ENCODE measurements around the gene TMEM53. TPM values are rescaled to one million over a fixed set of nuclear protein-coding genes. Genes with fewer than 3 reads are reported as not detected.

The TMEM53 gene
- total RNA-seq, 1 experiment from 2014 or later, result 8.2 TPM

GRCh38 chr1:44651069-44651468 lies 23.2 kb downstream of the TMEM53 start:
- H3K9me3 Mint-ChIP-seq, result no peaks in the 10 kb centered on the region
- no peak overlapping the region for H3K4me3 Mint-ChIP-seq
- H3K27ac Mint-ChIP-seq, result no peak overlapping the region
- POLR2A ChIA-PET, result interaction anchor here (0.7 to 1.4 kb wide), 4 partner anchors 19 to 433 kb away, joined by 3 to 5 read pairs (median 4); no protein-coding TSS in a partner anchor
- ATAC-seq (no peak), DNase-seq (ENCODE audit: low spot score) (no peak)
- H3K36me3 Mint-ChIP-seq, result peaks cover 26% of the 10 kb centered on the region
- CTCF ChIA-PET, result interaction anchor here (0.6 to 5.4 kb wide), 17 partner anchors 10 to 1887 kb away, joined by 3 to 112 read pairs (median 9); partner anchors contain the start of genes ARMH1 and TMEM53
- peaks cover 26% of the 10 kb centered on the region for H3K4me1 Mint-ChIP-seq
- TF ChIP-seq ATF2 (CRISPR knock-in tag; IDR thresholded peaks at IDR 0.05; ENCODE audit: borderline replicate concordance, low read depth), result no peak
- no peak for TF ChIP-seq FOXP1 (CRISPR knock-in tag; IDR thresholded peaks at IDR 0.05; ENCODE audit: borderline replicate concordance)
- no peak for TF ChIP-seq AFF4 (CRISPR knock-in tag; IDR thresholded peaks at IDR 0.05; ENCODE audit: borderline replicate concordance)
- no peak for TF ChIP-seq RELA (CRISPR knock-in tag; IDR thresholded peaks at IDR 0.05; ENCODE audit: borderline replicate concordance)
- TF ChIP-seq ATF1 (CRISPR knock-in tag; IDR thresholded peaks at IDR 0.05), result no peak
- no peak for TF ChIP-seq IRF2 (CRISPR knock-in tag; IDR thresholded peaks at IDR 0.05; ENCODE audit: borderline replicate concordance, low read depth)
- TF ChIP-seq ZNF423 (CRISPR knock-in tag; IDR thresholded peaks at IDR 0.05), result no peak
- TF ChIP-seq NR1H2 (CRISPR knock-in tag; IDR thresholded peaks at IDR 0.05), result no peak
- TF ChIP-seq TCF7 (CRISPR knock-in tag; IDR thresholded peaks at IDR 0.05; ENCODE audit: low read depth), result no peak
- TF ChIP-seq ARID4B (CRISPR knock-in tag; IDR thresholded peaks at IDR 0.05; ENCODE audit: borderline replicate concordance), result no peak
- no peak for TF ChIP-seq ZNF121 (CRISPR knock-in tag; IDR thresholded peaks at IDR 0.05)
- no peak for TF ChIP-seq ZNF532 (CRISPR knock-in tag; IDR thresholded peaks at IDR 0.05; ENCODE audit: borderline replicate concordance)
- no peaks in the 10 kb centered on the region for H3K27me3 Mint-ChIP-seq (ENCODE audit: low read depth)
